Caco-2 (cell line): Measurements from ENCODE around the gene PDE3B. TPM values are rescaled to one million over a fixed set of nuclear protein-coding genes. Genes with fewer than 3 reads are reported as not detected.
"Not testable (repeated sequence)": the region's sequence is repeated elsewhere in the genome, so short reads cannot be mapped to it uniquely, and the experiment has no call there.

Source experiments
- BruUV-seq: library from RNA; stranded (reverse); fragments of 400-500 nt; replicated peaks from 2 replicates; lab custom pipeline; 2021; lab: Mats Ljungman, UMichigan
- CTCF ChIA-PET: fragments of 300-600 bp; sonication (Branson Sonifier 250); formaldehyde crosslinking; loops from one replicate; lab custom pipeline; 2022; ENCODE audit warnings: antibody characterized with exemption; lab: Charles Lee
- POLR2A ChIA-PET: fragments of 300-600 bp; sonication (Branson Sonifier 250); formaldehyde crosslinking; loops from one replicate; lab custom pipeline; 2022; ENCODE audit warnings: antibody characterized with exemption; lab: Charles Lee
- DNase-seq, 2 experiments: peaks; one replicate each; pipeline versions ENCODE4 v3.0.0 to v3.0.0-alpha.2; 2020 to 2022
- H3K27me3 ChIP-seq: replicated peaks from 2 replicates; pipeline ENCODE4 v1.6.0; 2011; ENCODE audit warnings: low read length; ENCODE audit not compliant: control insufficient read depth, insufficient read depth
- H3K36me3 ChIP-seq: 2 replicates; pipeline ENCODE4 v1.5.1; 2011; ENCODE audit warnings: low read length; ENCODE audit not compliant: control insufficient read depth, insufficient read depth
- H3K4me1 ChIP-seq: fragments of 250-450 bp; sonication (Bioruptor Pico); 2 replicates; pipeline ENCODE4 v1.5.1; 2020; ENCODE audit warnings: mild to moderate bottlenecking
- H3K4me3 ChIP-seq: 2 replicates; pipeline ENCODE4 v1.5.1; 2011; ENCODE audit warnings: low read depth, mild to moderate bottlenecking, control low read depth, low read length
- H3K9me3 ChIP-seq: fragments of 250-450 bp; sonication (Bioruptor Pico); 2 replicates; pipeline ENCODE4 v1.5.1; 2020; ENCODE audit warnings: mild to moderate bottlenecking, moderate library complexity
- H3K27ac Mint-ChIP-seq: one replicate; pipeline ENCODE4 v1.8.0; 2022; ENCODE audit warnings: mixed read lengths; ENCODE audit not compliant: unreplicated experiment
- H3K27me3 Mint-ChIP-seq: one replicate; pipeline ENCODE4 v1.8.0; 2022; ENCODE audit warnings: mixed read lengths; ENCODE audit not compliant: insufficient read depth, unreplicated experiment
- H3K36me3 Mint-ChIP-seq: one replicate; pipeline ENCODE4 v1.8.0; 2022; ENCODE audit warnings: mild to moderate bottlenecking, mixed read lengths; ENCODE audit not compliant: insufficient read depth, unreplicated experiment
- H3K4me1 Mint-ChIP-seq: one replicate; pipeline ENCODE4 v1.8.0; 2022; ENCODE audit warnings: low read depth, mixed read lengths; ENCODE audit not compliant: unreplicated experiment
- H3K4me3 Mint-ChIP-seq: one replicate; pipeline ENCODE4 v1.8.0; 2022; ENCODE audit warnings: mild to moderate bottlenecking, moderate library complexity, mixed read lengths; ENCODE audit not compliant: unreplicated experiment
- H3K9me3 Mint-ChIP-seq: one replicate; pipeline ENCODE4 v1.8.0; 2022; ENCODE audit warnings: mixed read lengths; ENCODE audit not compliant: unreplicated experiment
- CTCF ChIP-seq, 2 experiments: fragments of 200-600 bp in 1 of 2; IDR thresholded peaks; 1 replicate in 1 of 2; 2 replicates in 1 of 2; pipeline versions ENCODE4 v1.5.1 to v1.8.0; 2011 to 2022; ENCODE audit warnings: antibody characterized with exemption in 1 of 2, control low read depth in 1 of 2, inconsistent platforms in 1 of 2, low read depth in 1 of 2, low read length in 1 of 2, mild to moderate bottlenecking in 1 of 2, moderate library complexity in 1 of 2; ENCODE audit not compliant: insufficient read depth in 1 of 2, severe bottlenecking in 1 of 2, unreplicated experiment in 1 of 2
- intact Hi-C: fragments of 100-400 bp; cut with micrococcal nuclease; formaldehyde crosslinking; loops from one replicate; pipeline ENCODE4 v1.10.0; 2022; ENCODE audit not compliant: unreplicated experiment
- total RNA-seq: library from RNA; stranded (reverse); gene quantifications from 2 replicates; pipeline ENCODE4 v1.2.3, GENCODE V29; 2022

Gene PDE3B
- total RNA-seq, 1 experiment from 2014 or later = 21.8 TPM

- DNase-seq = no peak
- CTCF ChIA-PET = no interaction called here
- Mint-ChIP-seq H3K36me3 (no peaks in the 10 kb centered on the region), H3K27me3 (no peaks in the 10 kb centered on the region), H3K9me3 (no peaks in the 10 kb centered on the region), H3K27ac (no peak overlapping the region), H3K4me3 (no peak overlapping the region), H3K4me1 (peaks cover 7% of the 10 kb centered on the region)
- H3K4me1 ChIP-seq = peaks cover 10% of the 10 kb centered on the region
- H3K27me3 ChIP-seq = no peaks in the 10 kb centered on the region
- POLR2A ChIA-PET = no interaction called here
- no peaks in the 10 kb centered on the region for H3K9me3 ChIP-seq
- intact Hi-C loops = no loop called here
- BruUV-seq = no TSS peak
- no peaks in the 10 kb centered on the region for H3K36me3 ChIP-seq
- no peak overlapping the region for H3K4me3 ChIP-seq
- TF ChIP-seq CTCF (IDR thresholded peaks at IDR 0.05; ENCODE audit: insufficient read depth in 1 of 2, low read depth in 1 of 2, low read length in 1 of 2, severe bottlenecking in 1 of 2, unreplicated experiment in 1 of 2) = no peak
Measured at GRCh38 chr11:14755140-14755539, 111.5 kb downstream of the PDE3B start.

- Mint-ChIP-seq H3K9me3 (no peaks in the 10 kb centered on the region), H3K36me3 (no peaks in the 10 kb centered on the region), H3K27ac (no peak overlapping the region), H3K4me3 (no peak overlapping the region), H3K27me3 (no peaks in the 10 kb centered on the region), H3K4me1 (peaks cover 7% of the 10 kb centered on the region)
- POLR2A ChIA-PET = no interaction called here
- no peak overlapping the region for H3K4me3 ChIP-seq
- CTCF ChIA-PET = no interaction called here
- peaks cover 10% of the 10 kb centered on the region for H3K4me1 ChIP-seq
- H3K27me3 ChIP-seq = no peaks in the 10 kb centered on the region
- no peak for TF ChIP-seq CTCF (IDR thresholded peaks at IDR 0.05; ENCODE audit: insufficient read depth in 1 of 2, low read depth in 1 of 2, low read length in 1 of 2, severe bottlenecking in 1 of 2, unreplicated experiment in 1 of 2)
- no peaks in the 10 kb centered on the region for H3K9me3 ChIP-seq
- no peaks in the 10 kb centered on the region for H3K36me3 ChIP-seq
- no peak for DNase-seq
- intact Hi-C loops = no loop called here
- no TSS peak for BruUV-seq
Measured at GRCh38 chr11:14756349-14756748, 112.7 kb downstream of the PDE3B start.

GRCh38 chr11:14759300-14760012 lies 115.9 kb downstream of the PDE3B start:
- H3K36me3 ChIP-seq, H3K27ac Mint-ChIP-seq, intact Hi-C loops, CTCF ChIA-PET, H3K36me3 Mint-ChIP-seq, BruUV-seq, H3K4me1 ChIP-seq, POLR2A ChIA-PET, H3K27me3 Mint-ChIP-seq, H3K9me3 Mint-ChIP-seq, DNase-seq, H3K4me1 Mint-ChIP-seq, H3K27me3 ChIP-seq, H3K4me3 ChIP-seq, H3K4me3 Mint-ChIP-seq, H3K9me3 ChIP-seq: not testable (repeated sequence)
